GM10266 (cell line): Measurements from ENCODE around the gene CFDP1.
A peak's percentile ranks its signal among the peaks of the same experiment; 100 is the strongest.

ENCODE experiments used
- DNase-seq: peaks from one replicate; pipeline ENCODE4 v3.0.0; 2012; ENCODE audit errors: extremely low spot score
- CTCF ChIP-seq: IDR thresholded peaks from 2 replicates; pipeline ENCODE4 v1.5.1; 2012; ENCODE audit warnings: mild to moderate bottlenecking, low read depth; ENCODE audit not compliant: control insufficient read depth, insufficient read depth; ENCODE audit errors: missing control alignments

The CFDP1 gene

GRCh38 chr16:75256696-75257343 is 176.5 kb downstream of the CFDP1 start:
- no peak for DNase-seq
- TF ChIP-seq CTCF, result no peak

- DNase-seq, result no peak
- no peak for TF ChIP-seq CTCF
These were observed 177.2 kb downstream of the CFDP1 start for GRCh38 chr16:75256059-75256571.

- no peak for DNase-seq
These were observed 178.9 kb downstream of the CFDP1 start for GRCh38 chr16:75254359-75254837.

GRCh38 chr16:75252946-75253911 is 180.1 kb downstream of the CFDP1 start:
- TF ChIP-seq CTCF, result no peak
- DNase-seq, result no peak

More at GRCh38 chr16:75254359-75254837, 178.9 kb downstream of the CFDP1 start:
- no peak for TF ChIP-seq CTCF

- DNase-seq, result no peak
- TF ChIP-seq CTCF, result no peak
These were observed 181.0 kb downstream of the CFDP1 start for GRCh38 chr16:75252049-75252864.

- DNase-seq, result peak; percentile 96
- peak; percentile 18 for TF ChIP-seq CTCF
These were observed 181.8 kb downstream of the CFDP1 start, which contains the start of gene BCAR1 for GRCh38 chr16:75251280-75252048. TSS of gene BCAR1 (minus strand) at chr16:75251624. CDS start at chr16:75251482, 142 bp downstream.
